GM12878 (cell line): ENCODE results near the gene RAP1GAP2. TPM values are rescaled to one million over a fixed set of nuclear protein-coding genes. Genes with fewer than 3 reads are reported as not detected.
"Not testable (repeated sequence)": the region's sequence is repeated elsewhere in the genome, so short reads cannot be mapped to it uniquely, and the experiment has no call there.

ENCODE experiments used
- ATAC-seq: fragments of 200-7000 bp; cut with Tn5 transposase; 3 replicates; pipeline ENCODE4 v1.9.1; 2020; ENCODE audit warnings: mild to moderate bottlenecking, moderate library complexity
- BruUV-seq: library from RNA; stranded (reverse); fragments of 400-500 nt; replicated peaks from 2 replicates; lab custom pipeline; 2021; lab: Mats Ljungman, UMichigan
- CTCF ChIA-PET: fragments of 300-600 bp; sonication (Branson Sonifier 250); formaldehyde crosslinking; extraction: SDS; loops from one replicate; lab custom pipeline; 2021; ENCODE audit warnings: inconsistent platforms; lab: Yijun Ruan, JAX
- POLR2A ChIA-PET: fragments of 350-600 bp; formaldehyde crosslinking; extraction: SDS; loops from one replicate; lab custom pipeline; 2021; ENCODE audit warnings: inconsistent platforms; lab: Charles Lee
- RAD21 ChIA-PET: fragments of 300-600 bp; sonication (Branson Sonifier 250); formaldehyde crosslinking; loops from one replicate; lab custom pipeline; 2023; ENCODE audit warnings: antibody characterized with exemption; ENCODE audit not compliant: unreplicated experiment; lab: Charles Lee
- SMC1A ChIA-PET: fragments of 300-600 bp; sonication (Branson Sonifier 250); formaldehyde crosslinking; loops from one replicate; lab custom pipeline; 2023; ENCODE audit not compliant: unreplicated experiment, uncharacterized antibody; lab: Charles Lee
- DNase-seq: peaks from one replicate; pipeline ENCODE4 v3.0.0-alpha.2; 2011; ENCODE audit warnings: low read depth, low spot score
- FAIRE-seq: peaks from 3 replicates; lab custom pipeline; 2011; peaks lifted over from hg19 to GRCh38; lab: Jason Lieb, UNC
- H2AFZ ChIP-seq: 2 replicates; pipeline ENCODE4 v1.6.0; 2011; ENCODE audit warnings: low read depth, low read length, control low read depth; ENCODE audit not compliant: control insufficient read depth
- H3K27ac ChIP-seq: 2 replicates; pipeline ENCODE4 v1.5.1; 2011; ENCODE audit warnings: control low read depth; ENCODE audit not compliant: control insufficient read depth, insufficient read depth
- H3K27me3 ChIP-seq, 2 experiments: replicated peaks in 1 of 2; 2 replicates each; pipeline versions ENCODE4 v1.6.0 to v1.6.1; 2011; ENCODE audit warnings: low read length in 1 of 2; ENCODE audit not compliant: control insufficient read depth in 2 of 2, insufficient read depth in 2 of 2
- H3K36me3 ChIP-seq, 2 experiments: 2 replicates each; pipeline ENCODE4 v1.5.1; 2011; ENCODE audit warnings: low read length in 1 of 2; ENCODE audit not compliant: control insufficient read depth in 2 of 2, insufficient read depth in 2 of 2
- H3K4me1 ChIP-seq: 2 replicates; pipeline ENCODE4 v1.6.1; 2011; ENCODE audit warnings: mild to moderate bottlenecking, low read length, moderate library complexity, mixed read lengths; ENCODE audit not compliant: control insufficient read depth, insufficient read depth
- H3K4me2 ChIP-seq: 2 replicates; pipeline ENCODE4 v1.6.0; 2011; ENCODE audit warnings: control low read depth; ENCODE audit not compliant: control insufficient read depth, insufficient read depth
- H3K4me3 ChIP-seq: fragments of 200-600 bp; sonication (generic); 2 replicates; pipeline ENCODE4 v1.5.1; 2016
- H3K79me2 ChIP-seq: 2 replicates; pipeline ENCODE4 v1.6.0; 2011; ENCODE audit warnings: low read length; ENCODE audit not compliant: control insufficient read depth, insufficient read depth
- H3K9ac ChIP-seq: 2 replicates; pipeline ENCODE4 v1.8.0; 2011; ENCODE audit warnings: low read length, control low read depth, mixed read lengths; ENCODE audit not compliant: control insufficient read depth, insufficient read depth
- H3K9me3 ChIP-seq: replicated peaks from 3 replicates; pipeline ENCODE4 v1.5.1; 2011; ENCODE audit warnings: mild to moderate bottlenecking, low read length; ENCODE audit not compliant: control insufficient read depth, insufficient read depth
- H4K20me1 ChIP-seq: 2 replicates; pipeline ENCODE4 v1.6.0; 2011; ENCODE audit not compliant: control insufficient read depth, insufficient read depth
- BACH1 ChIP-seq: fragments of 450-650 bp; IDR thresholded peaks from 2 replicates; pipeline ENCODE4 v1.6.1; 2017; ENCODE audit warnings: mild to moderate bottlenecking, borderline replicate concordance
- EGR1 ChIP-seq, 2 experiments: IDR thresholded peaks; 1 replicate in 1 of 2; 2 replicates in 1 of 2; pipeline ENCODE4 v1.6.1; 2011 to 2012; ENCODE audit warnings: low read depth in 2 of 2, low read length in 2 of 2, borderline replicate concordance in 1 of 2, mild to moderate bottlenecking in 1 of 2, moderate library complexity in 1 of 2
- POLR2A ChIP-seq: IDR thresholded peaks from 2 replicates; pipeline ENCODE4 v1.6.1; 2011; ENCODE audit warnings: low read depth, mild to moderate bottlenecking, low read length
- RELA ChIP-seq: fragments of 450-650 bp; IDR thresholded peaks from 2 replicates; pipeline ENCODE4 v1.8.0; 2014; ENCODE audit warnings: borderline replicate concordance; ENCODE audit not compliant: partially characterized antibody
- SMAD5 ChIP-seq: IDR thresholded peaks from 2 replicates; pipeline ENCODE4 v1.6.1; 2016; ENCODE audit warnings: antibody characterized with exemption, low read depth
- WGBS: methylation state at CpG from one replicate; pipeline ENCODE4 v1.1.6; 2016; ENCODE audit warnings: low lambda C conversion rate; ENCODE audit not compliant: insufficient replicate concordance, insufficient coverage; ENCODE audit errors: missing lambda C conversion rate; 5-methylcytosine and 5-hydroxymethylcytosine counted together
- in situ Hi-C: fragments of 300-500 bp; cut with MboI; formaldehyde crosslinking; loops from 9 replicates; pipeline ENCODE4 v1.14.3; 2018; ENCODE audit warnings: mixed read lengths
- intact Hi-C: fragments of 100-400 bp; cut with micrococcal nuclease; formaldehyde crosslinking; loops from one replicate; pipeline ENCODE4 v1.14.2; 2022; ENCODE audit not compliant: unreplicated experiment
- polyA plus RNA-seq, 11 experiments: library from polyadenylated mRNA; depleted of rRNA in 4 of 11; unstranded in 6 of 11; stranded (reverse) in 5 of 11; fragments of >200 nt; fragmentation: Nextera tagmentation in 4 of 11; fragmentation: Illumina TruSeq in 1 of 11; extraction: Ambion mirVana in 4 of 11; extraction: Trizol in 1 of 11; gene quantifications; 1 replicate in 1 of 11; 2 replicates in 10 of 11; pipeline versions ENCODE4 v1.2.1 to v1.2.3, GENCODE V29; 2011 to 2016; ENCODE audit warnings: inconsistent platforms in 2 of 11, missing spikeins in 2 of 11, low read depth in 1 of 11
- total RNA-seq, 4 experiments: library from RNA; depleted of rRNA in 3 of 4; stranded (reverse); fragments of >200 nt in 3 of 4; fragmentation: Illumina TruSeq in 1 of 4; extraction: Trizol in 1 of 4; gene quantifications; 2 replicates each; pipeline versions ENCODE4 v1.2.1 to v1.2.3, GENCODE V29; 2013 to 2021
- TF ChIP-seq, protein P1 (sequence below): fragments of 450-650 bp; IDR thresholded peaks from 2 replicates; pipeline ENCODE4 v1.6.1; 2017; ENCODE audit warnings: antibody characterized with exemption, mild to moderate bottlenecking, moderate library complexity
- TF ChIP-seq, protein P2 (sequence below): fragments of 450-650 bp; formaldehyde crosslinking; IDR thresholded peaks from 2 replicates; pipeline ENCODE4 v1.4.0; 2022; ENCODE audit warnings: mild to moderate bottlenecking, moderate library complexity
- TF ChIP-seq, protein P3 (sequence below): fragments of 450-650 bp; IDR thresholded peaks from 2 replicates; pipeline ENCODE4 v1.6.1; 2014; ENCODE audit warnings: mild to moderate bottlenecking

RAP1GAP2 gene
- total and polyA plus RNA-seq, 10 of the 15 experiments (the other 5 are each of a cell fraction or from before 2014, with no cell fraction given), result 0.03 to 0.95 (median 0.49) TPM; not detected in 2

DNA sequence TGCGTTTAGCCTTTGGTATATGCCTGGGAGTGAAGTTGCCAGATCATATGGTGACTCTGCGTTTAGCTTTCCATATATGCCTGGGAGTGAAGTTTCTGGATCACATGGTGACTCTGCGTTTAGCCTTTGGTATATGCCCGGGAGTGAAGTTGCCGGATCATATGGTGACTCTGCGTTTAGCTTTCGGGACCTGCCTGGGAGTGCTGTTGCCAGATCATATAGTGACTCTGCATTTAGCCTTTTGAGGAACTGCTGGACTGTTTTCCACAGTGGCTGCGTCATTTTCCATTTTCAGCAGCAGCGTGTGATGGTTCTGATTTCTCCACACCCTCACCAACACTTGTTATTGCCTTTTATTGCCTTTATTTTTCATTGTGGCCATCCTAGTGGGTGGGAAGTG lies 194.2 kb downstream of the RAP1GAP2 start:
- intact Hi-C loops, result no loop called here
- no peak for DNase-seq
- CTCF ChIA-PET, result no interaction called here
- H4K20me1 ChIP-seq, result no peaks in the 10 kb centered on the region
- H3K79me2 ChIP-seq, result no peaks in the 10 kb centered on the region
- no peaks in the 10 kb centered on the region for H3K36me3 ChIP-seq
- no peak overlapping the region for H3K4me2 ChIP-seq
- TF ChIP-seq EGR1 (IDR thresholded peaks at IDR 0.05; ENCODE audit: borderline replicate concordance in 1 of 2, low read depth in 2 of 2, low read length in 2 of 2) (no peak), RELA (no peak), POLR2A (no peak), BACH1 (no peak), SMAD5 (no peak)
- TF ChIP-seq, protein P1, sequence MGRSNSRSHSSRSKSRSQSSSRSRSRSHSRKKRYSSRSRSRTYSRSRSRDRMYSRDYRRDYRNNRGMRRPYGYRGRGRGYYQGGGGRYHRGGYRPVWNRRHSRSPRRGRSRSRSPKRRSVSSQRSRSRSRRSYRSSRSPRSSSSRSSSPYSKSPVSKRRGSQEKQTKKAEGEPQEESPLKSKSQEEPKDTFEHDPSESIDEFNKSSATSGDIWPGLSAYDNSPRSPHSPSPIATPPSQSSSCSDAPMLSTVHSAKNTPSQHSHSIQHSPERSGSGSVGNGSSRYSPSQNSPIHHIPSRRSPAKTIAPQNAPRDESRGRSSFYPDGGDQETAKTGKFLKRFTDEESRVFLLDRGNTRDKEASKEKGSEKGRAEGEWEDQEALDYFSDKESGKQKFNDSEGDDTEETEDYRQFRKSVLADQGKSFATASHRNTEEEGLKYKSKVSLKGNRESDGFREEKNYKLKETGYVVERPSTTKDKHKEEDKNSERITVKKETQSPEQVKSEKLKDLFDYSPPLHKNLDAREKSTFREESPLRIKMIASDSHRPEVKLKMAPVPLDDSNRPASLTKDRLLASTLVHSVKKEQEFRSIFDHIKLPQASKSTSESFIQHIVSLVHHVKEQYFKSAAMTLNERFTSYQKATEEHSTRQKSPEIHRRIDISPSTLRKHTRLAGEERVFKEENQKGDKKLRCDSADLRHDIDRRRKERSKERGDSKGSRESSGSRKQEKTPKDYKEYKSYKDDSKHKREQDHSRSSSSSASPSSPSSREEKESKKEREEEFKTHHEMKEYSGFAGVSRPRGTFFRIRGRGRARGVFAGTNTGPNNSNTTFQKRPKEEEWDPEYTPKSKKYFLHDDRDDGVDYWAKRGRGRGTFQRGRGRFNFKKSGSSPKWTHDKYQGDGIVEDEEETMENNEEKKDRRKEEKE, result no peak
- TF ChIP-seq, protein P2, sequence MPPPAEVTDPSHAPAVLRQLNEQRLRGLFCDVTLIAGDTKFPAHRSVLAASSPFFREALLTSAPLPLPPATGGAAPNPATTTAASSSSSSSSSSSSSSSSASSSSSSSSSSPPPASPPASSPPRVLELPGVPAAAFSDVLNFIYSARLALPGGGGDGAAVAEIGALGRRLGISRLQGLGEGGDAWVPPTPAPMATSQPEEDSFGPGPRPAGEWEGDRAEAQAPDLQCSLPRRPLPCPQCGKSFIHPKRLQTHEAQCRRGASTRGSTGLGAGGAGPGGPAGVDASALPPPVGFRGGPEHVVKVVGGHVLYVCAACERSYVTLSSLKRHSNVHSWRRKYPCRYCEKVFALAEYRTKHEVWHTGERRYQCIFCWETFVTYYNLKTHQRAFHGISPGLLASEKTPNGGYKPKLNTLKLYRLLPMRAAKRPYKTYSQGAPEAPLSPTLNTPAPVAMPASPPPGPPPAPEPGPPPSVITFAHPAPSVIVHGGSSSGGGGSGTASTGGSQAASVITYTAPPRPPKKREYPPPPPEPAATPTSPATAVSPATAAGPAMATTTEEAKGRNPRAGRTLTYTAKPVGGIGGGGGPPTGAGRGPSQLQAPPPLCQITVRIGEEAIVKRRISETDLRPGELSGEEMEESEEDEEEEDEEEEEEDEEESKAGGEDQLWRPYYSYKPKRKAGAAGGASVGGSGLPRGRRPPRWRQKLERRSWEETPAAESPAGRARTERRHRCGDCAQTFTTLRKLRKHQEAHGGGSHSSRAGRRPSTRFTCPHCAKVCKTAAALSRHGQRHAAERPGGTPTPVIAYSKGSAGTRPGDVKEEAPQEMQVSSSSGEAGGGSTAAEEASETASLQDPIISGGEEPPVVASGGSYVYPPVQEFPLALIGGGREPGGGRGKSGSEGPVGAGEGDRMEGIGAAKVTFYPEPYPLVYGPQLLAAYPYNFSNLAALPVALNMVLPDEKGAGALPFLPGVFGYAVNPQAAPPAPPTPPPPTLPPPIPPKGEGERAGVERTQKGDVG, result no peak
- TF ChIP-seq, protein P3, sequence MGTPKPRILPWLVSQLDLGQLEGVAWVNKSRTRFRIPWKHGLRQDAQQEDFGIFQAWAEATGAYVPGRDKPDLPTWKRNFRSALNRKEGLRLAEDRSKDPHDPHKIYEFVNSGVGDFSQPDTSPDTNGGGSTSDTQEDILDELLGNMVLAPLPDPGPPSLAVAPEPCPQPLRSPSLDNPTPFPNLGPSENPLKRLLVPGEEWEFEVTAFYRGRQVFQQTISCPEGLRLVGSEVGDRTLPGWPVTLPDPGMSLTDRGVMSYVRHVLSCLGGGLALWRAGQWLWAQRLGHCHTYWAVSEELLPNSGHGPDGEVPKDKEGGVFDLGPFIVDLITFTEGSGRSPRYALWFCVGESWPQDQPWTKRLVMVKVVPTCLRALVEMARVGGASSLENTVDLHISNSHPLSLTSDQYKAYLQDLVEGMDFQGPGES, result no peak
- in situ Hi-C loops, result no loop called here
- no peak for ATAC-seq
- H3K27me3 ChIP-seq, result no peaks in the 10 kb centered on the region
- H3K9ac ChIP-seq, result no peak overlapping the region
- BruUV-seq, result no TSS peak
- no peak for FAIRE-seq
- no peaks in the 10 kb centered on the region for H3K4me1 ChIP-seq
- POLR2A ChIA-PET, result no interaction called here
- WGBS, result 60% methylated on average over 9 of the region's 9 CpGs
- no peak overlapping the region for H2AFZ ChIP-seq
- no peaks in the 10 kb centered on the region for H3K9me3 ChIP-seq
- SMC1A ChIA-PET, result no interaction called here
- RAD21 ChIA-PET, result no interaction called here
- H3K4me3 ChIP-seq, result no peak overlapping the region
- H3K27ac ChIP-seq, result no peak overlapping the region

DNA sequence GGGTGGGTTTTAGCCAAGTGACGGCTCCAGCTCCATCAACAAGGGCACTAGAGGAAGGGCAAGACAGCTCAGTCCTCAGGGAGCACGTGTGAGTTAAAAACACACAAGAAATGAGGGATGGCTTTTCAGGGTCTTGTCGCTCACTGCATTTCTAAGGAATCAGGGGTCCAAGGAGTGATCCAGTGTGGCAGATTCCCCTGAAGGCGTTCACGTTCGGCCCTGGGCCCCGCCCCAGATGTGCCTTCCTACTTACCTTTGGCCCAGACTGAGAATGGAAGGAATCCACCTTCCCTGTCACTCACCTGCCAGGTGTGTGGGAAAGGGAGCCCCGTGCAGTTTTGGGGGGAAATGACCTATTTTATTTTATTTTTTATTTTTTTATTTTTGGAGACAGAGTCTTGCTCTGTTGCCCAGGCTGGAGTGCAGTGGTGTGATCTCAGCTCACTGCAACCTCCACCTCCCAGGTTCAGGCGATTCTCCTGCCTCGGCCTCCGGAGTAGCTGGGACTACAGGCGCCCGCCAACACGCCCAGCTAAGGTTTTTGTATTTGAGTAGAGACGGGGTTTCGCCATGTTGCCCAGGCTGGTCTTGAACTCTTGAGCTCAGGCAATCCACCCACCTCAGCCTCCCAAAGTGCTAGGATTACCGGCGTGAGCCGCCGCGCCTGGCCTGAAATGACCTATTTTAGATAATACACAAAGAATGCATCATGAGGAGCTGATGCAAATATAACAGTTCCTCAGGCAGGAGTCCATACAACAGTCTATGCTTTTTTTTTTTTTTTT lies 195.3 kb downstream of the RAP1GAP2 start:
- H3K36me3 ChIP-seq, H3K9me3 ChIP-seq, H3K27me3 ChIP-seq, CTCF ChIA-PET, H3K79me2 ChIP-seq, H2AFZ ChIP-seq, BruUV-seq, ATAC-seq, H4K20me1 ChIP-seq, in situ Hi-C loops, H3K4me2 ChIP-seq, H3K4me3 ChIP-seq, SMC1A ChIA-PET, intact Hi-C loops, H3K9ac ChIP-seq, H3K27ac ChIP-seq, FAIRE-seq, DNase-seq, H3K4me1 ChIP-seq, RAD21 ChIA-PET: not testable (repeated sequence)
- 64% methylated on average over 21 of the region's 21 CpGs for WGBS
- POLR2A ChIA-PET, result interaction anchor here (0.5 kb wide), 1 partner anchor 151 kb away, joined by 4 read pairs; no protein-coding TSS in a partner anchor
